ENCODE results near the gene ASAP2. TPM values are rescaled to one million over a fixed set of nuclear protein-coding genes. Genes with fewer than 3 reads are reported as not detected.

ASAP2 gene
- total and polyA plus RNA-seq, 9 of the 15 experiments (the other 6 are each of a cell fraction or from before 2014, with no cell fraction given), result 0.06 to 4.3 (median 3.1) TPM

DNA sequence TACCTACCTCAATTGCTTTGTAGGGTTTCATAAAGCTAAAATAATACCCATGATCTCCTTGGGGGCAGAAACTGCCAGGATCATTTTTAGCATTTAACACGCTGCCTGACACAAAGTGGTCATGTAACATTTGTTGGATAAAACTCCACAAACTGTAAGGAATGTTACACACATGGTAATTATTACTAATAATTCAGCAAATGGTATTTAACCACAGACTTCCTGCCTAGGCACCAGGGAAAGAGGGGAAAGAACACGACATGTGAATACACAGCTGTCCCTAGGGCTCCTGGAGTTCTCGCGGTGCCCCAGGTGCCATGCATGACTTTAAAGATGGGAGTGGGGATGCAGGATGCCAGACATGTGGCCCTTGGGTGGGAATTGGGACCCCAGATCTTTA lies 43.5 kb downstream of the ASAP2 start:
- H3K4me3 ChIP-seq, result no peak overlapping the region
- CTCF ChIA-PET (ENCODE audit: low intra/inter-chr PET ratio), result no interaction called here
- intact Hi-C loops (cut with micrococcal nuclease) (no loop called here), in situ Hi-C loops (cut with MboI) (no loop called here)
- no TSS peak for BruUV-seq (replicated peaks)
- FAIRE-seq, result no peak
- no peaks in the 10 kb centered on the region for H3K79me2 ChIP-seq (ENCODE audit: control insufficient read depth, insufficient read depth, low read length)
- H3K9me3 ChIP-seq (replicated peaks; ENCODE audit: control insufficient read depth, insufficient read depth, low read depth, low read length), result no peaks in the 10 kb centered on the region
- DNase-seq (ENCODE audit: extremely low read depth in 1 of 4, low spot score in 3 of 4), result no peak
- no peak overlapping the region for H3K4me2 ChIP-seq (ENCODE audit: insufficient read depth, low read length)
- 15% methylated on average over 4 of the region's 4 CpGs for WGBS (ENCODE audit: insufficient coverage, low coverage, missing lambda C conversion rate)
- H3K36me3 ChIP-seq (ENCODE audit: control insufficient read depth, insufficient read depth, low read length), result no peaks in the 10 kb centered on the region
- no peak overlapping the region for H2AFZ ChIP-seq (ENCODE audit: low read depth, low read length)
- TF ChIP-seq, protein P1, sequence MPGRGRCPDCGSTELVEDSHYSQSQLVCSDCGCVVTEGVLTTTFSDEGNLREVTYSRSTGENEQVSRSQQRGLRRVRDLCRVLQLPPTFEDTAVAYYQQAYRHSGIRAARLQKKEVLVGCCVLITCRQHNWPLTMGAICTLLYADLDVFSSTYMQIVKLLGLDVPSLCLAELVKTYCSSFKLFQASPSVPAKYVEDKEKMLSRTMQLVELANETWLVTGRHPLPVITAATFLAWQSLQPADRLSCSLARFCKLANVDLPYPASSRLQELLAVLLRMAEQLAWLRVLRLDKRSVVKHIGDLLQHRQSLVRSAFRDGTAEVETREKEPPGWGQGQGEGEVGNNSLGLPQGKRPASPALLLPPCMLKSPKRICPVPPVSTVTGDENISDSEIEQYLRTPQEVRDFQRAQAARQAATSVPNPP (IDR thresholded peaks at IDR 0.05; ENCODE audit: borderline replicate concordance, insufficient read depth, insufficient read length), result no peak
- TF ChIP-seq BRD4 (IDR thresholded peaks at IDR 0.05) (no peak), ZFP36 (IDR thresholded peaks at IDR 0.05; ENCODE audit: low read depth, low read length, partially characterized antibody) (no peak), FIP1L1 (IDR thresholded peaks at IDR 0.05; ENCODE audit: low read depth, low read length, poor library complexity, severe bottlenecking) (no peak), ZNF780A (CRISPR knock-in tag; IDR thresholded peaks at IDR 0.05) (no peak), U2AF1 (optimal IDR thresholded peaks at IDR 0.05; ENCODE audit: low read depth, low read length) (no peak), NR2C1 (IDR thresholded peaks at IDR 0.05) (no peak), NR2C1 (tag; IDR thresholded peaks at IDR 0.05) (no peak), POLR3A (IDR thresholded peaks at IDR 0.05; ENCODE audit: borderline replicate concordance, extremely low read depth, insufficient read depth, insufficient read length) (no peak), MCM7 (IDR thresholded peaks at IDR 0.05) (no peak), SIN3B (IDR thresholded peaks at IDR 0.05; ENCODE audit: low read depth) (no peak), MECOM (CRISPR knock-in tag; IDR thresholded peaks at IDR 0.05) (no peak), CBX1 (IDR thresholded peaks at IDR 0.05; ENCODE audit: low read depth) (no peak), GABPB1 (CRISPR knock-in tag; IDR thresholded peaks at IDR 0.05) (no peak), ZNF224 (CRISPR knock-in tag; IDR thresholded peaks at IDR 0.05) (no peak)
- TF ChIP-seq, protein P2, sequence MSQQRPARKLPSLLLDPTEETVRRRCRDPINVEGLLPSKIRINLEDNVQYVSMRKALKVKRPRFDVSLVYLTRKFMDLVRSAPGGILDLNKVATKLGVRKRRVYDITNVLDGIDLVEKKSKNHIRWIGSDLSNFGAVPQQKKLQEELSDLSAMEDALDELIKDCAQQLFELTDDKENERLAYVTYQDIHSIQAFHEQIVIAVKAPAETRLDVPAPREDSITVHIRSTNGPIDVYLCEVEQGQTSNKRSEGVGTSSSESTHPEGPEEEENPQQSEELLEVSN (IDR thresholded peaks at IDR 0.05; ENCODE audit: borderline replicate concordance in 1 of 2, extremely low read depth in 1 of 2, insufficient read depth in 1 of 2, insufficient read length in 1 of 2, low read depth in 1 of 2, low read length in 1 of 2, poor library complexity in 1 of 2, severe bottlenecking in 1 of 2), result no peak
- TF ChIP-seq, protein P3, sequence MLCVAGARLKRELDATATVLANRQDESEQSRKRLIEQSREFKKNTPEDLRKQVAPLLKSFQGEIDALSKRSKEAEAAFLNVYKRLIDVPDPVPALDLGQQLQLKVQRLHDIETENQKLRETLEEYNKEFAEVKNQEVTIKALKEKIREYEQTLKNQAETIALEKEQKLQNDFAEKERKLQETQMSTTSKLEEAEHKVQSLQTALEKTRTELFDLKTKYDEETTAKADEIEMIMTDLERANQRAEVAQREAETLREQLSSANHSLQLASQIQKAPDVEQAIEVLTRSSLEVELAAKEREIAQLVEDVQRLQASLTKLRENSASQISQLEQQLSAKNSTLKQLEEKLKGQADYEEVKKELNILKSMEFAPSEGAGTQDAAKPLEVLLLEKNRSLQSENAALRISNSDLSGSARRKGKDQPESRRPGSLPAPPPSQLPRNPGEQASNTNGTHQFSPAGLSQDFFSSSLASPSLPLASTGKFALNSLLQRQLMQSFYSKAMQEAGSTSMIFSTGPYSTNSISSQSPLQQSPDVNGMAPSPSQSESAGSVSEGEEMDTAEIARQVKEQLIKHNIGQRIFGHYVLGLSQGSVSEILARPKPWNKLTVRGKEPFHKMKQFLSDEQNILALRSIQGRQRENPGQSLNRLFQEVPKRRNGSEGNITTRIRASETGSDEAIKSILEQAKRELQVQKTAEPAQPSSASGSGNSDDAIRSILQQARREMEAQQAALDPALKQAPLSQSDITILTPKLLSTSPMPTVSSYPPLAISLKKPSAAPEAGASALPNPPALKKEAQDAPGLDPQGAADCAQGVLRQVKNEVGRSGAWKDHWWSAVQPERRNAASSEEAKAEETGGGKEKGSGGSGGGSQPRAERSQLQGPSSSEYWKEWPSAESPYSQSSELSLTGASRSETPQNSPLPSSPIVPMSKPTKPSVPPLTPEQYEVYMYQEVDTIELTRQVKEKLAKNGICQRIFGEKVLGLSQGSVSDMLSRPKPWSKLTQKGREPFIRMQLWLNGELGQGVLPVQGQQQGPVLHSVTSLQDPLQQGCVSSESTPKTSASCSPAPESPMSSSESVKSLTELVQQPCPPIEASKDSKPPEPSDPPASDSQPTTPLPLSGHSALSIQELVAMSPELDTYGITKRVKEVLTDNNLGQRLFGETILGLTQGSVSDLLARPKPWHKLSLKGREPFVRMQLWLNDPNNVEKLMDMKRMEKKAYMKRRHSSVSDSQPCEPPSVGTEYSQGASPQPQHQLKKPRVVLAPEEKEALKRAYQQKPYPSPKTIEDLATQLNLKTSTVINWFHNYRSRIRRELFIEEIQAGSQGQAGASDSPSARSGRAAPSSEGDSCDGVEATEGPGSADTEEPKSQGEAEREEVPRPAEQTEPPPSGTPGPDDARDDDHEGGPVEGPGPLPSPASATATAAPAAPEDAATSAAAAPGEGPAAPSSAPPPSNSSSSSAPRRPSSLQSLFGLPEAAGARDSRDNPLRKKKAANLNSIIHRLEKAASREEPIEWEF (CRISPR knock-in tag; IDR thresholded peaks at IDR 0.05), result no peak
- peaks cover 3% of the 10 kb centered on the region; the same call in 1 of the 2 replicates for H4K20me1 ChIP-seq (replicated peaks; ENCODE audit: control insufficient read depth, insufficient read depth, low read length)
- H3K9me1 ChIP-seq (ENCODE audit: control insufficient read depth, insufficient read depth, low read length), result no peaks in the 10 kb centered on the region
- peaks cover 0 to 3% of the 10 kb centered on the region in 2 experiments; a peak in 3 of 5 replicates for H3K4me1 ChIP-seq (replicated peaks in 1 of 2; ENCODE audit: control insufficient read depth in 2 of 2, insufficient read depth in 2 of 2, low read length in 2 of 2)
- POLR2A ChIA-PET, result interaction anchor here (1.1 to 1.3 kb wide), 2 partner anchors 8 to 13 kb away, joined by 4 read pairs; no protein-coding TSS in a partner anchor
- H3K9ac ChIP-seq (ENCODE audit: insufficient read depth in 1 of 2, low read depth in 2 of 2, low read length in 2 of 2), result no peak overlapping the region
- no peak overlapping the region for H3K27ac ChIP-seq (ENCODE audit: extremely low read depth, low read depth, low read length)
- peaks cover 4 to 62% of the 10 kb centered on the region in 2 experiments for H3K27me3 ChIP-seq (ENCODE audit: control insufficient read depth in 2 of 2, insufficient read depth in 2 of 2, low read length in 2 of 2)
- no peak for ATAC-seq
